Stomach (tissue), 4 donors: ENCODE data around the gene NUDT1.

Source experiments
- POLR2A ChIP-seq, 4 donors: fragments of 450-650 bp; IDR thresholded peaks; one replicate each; pipeline ENCODE4 v1.6.1; 2016; ENCODE audit warnings: antibody characterized with exemption in 4 of 4, control low read depth in 2 of 4, mild to moderate bottlenecking in 1 of 4, moderate library complexity in 1 of 4
- TF ChIP-seq, protein P1 (sequence below), 7 experiments: fragments of 450-650 bp in 4 of 7; fragments of 200-600 bp in 3 of 7; sonication (generic) in 3 of 7; IDR thresholded peaks; one replicate each; pipeline ENCODE4 v1.5.1; 2016 to 2019; ENCODE audit warnings: antibody characterized with exemption in 7 of 7, control low read depth in 2 of 7, mild to moderate bottlenecking in 1 of 7

- no peak for TF ChIP-seq POLR2A (IDR thresholded peaks at IDR 0.05)
- TF ChIP-seq, protein P1, sequence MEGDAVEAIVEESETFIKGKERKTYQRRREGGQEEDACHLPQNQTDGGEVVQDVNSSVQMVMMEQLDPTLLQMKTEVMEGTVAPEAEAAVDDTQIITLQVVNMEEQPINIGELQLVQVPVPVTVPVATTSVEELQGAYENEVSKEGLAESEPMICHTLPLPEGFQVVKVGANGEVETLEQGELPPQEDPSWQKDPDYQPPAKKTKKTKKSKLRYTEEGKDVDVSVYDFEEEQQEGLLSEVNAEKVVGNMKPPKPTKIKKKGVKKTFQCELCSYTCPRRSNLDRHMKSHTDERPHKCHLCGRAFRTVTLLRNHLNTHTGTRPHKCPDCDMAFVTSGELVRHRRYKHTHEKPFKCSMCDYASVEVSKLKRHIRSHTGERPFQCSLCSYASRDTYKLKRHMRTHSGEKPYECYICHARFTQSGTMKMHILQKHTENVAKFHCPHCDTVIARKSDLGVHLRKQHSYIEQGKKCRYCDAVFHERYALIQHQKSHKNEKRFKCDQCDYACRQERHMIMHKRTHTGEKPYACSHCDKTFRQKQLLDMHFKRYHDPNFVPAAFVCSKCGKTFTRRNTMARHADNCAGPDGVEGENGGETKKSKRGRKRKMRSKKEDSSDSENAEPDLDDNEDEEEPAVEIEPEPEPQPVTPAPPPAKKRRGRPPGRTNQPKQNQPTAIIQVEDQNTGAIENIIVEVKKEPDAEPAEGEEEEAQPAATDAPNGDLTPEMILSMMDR (IDR thresholded peaks at IDR 0.05) = no peak
These were observed 26.2 kb upstream of the NUDT1 start for GRCh38 chr7:2215851-2216250.
